NCI-H524 treated with DMSO at 0.1 percent for 48 hours (cell line): ENCODE measurements around the gene HJURP.

Experiments used
- DNase-seq: peaks from one replicate; lab custom pipeline; 2025; lab: John Stamatoyannopoulos, UW

The HJURP gene

GRCh38 chr2:233847248-233847898 lies 7.0 kb downstream of the HJURP start:
- DNase-seq, result no peak

DNA sequence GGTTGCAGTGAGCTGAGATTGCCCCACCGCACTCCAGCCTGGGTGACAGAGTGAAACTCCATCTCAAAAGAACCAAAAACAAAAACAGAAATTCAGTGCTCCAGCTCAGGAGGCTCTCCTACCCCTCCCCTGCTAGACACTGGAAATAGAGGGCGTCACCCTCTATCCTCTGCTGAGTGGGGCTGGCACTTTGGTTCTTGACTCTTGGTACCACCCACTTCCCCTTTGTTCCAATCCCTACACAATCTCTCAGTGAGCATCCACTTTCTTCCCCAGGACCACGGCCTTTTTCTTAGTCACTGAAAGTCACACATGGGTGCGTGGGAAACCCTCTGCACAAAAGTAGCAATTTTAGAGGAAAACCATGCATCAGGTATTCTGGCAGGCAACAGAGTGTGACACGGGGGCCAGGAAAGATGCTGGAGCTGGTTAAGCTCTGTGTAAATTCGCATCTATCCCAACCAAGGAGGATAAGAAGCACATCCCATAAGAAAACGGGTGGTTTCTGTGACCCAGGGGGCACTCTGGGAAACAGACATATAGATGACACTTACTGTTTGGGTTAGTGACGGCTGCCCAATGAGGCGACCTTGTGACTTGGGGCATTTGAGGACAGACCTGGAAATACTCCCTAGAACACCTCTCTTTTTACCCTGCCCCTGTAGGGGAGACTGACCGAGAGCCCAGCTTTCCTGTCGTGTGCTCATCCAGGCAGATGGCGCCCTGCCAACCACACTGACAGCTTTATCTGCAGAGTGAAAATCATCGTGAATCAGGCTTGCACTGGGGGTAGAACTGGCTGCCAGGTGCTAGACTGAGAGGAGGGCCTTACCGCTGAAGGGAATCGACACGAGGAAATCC lies 7.7 kb downstream of the HJURP start:
- DNase-seq, result no peak

DNA sequence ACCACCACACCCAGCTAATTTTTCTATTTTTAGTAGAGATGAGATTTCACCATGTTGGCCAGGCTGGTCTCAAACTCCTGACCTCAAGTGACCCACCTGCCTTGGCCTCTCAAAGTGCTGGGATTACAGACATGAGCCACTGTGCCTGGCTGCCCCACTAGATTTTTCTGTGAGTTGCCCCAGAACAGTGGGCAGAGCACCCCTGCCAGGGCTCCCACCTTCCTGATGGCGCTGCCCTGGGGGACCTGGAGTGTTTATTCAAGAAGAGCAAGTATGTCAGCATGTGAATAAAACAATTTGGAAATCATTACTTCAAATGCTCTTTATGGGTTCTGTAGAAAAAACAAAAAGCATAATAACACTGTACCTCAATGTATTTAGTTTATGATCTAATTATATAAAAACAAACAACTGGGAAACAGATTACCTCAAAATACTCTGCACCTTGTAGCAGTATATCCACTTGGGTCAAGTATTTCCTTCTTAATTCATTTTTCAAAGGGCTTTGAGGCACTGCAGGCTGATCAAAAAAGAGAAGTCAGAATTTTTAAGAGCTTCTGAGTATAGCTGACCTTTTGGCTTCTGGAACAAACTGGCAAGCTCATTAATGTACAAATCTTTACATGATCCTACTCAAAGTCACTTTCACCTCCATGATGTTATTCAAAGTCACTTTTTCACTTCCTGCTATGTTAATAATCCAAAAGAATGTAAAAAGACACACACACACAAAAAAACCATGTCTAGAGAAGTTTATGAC lies 8.9 kb downstream of the HJURP start:
- no peak for DNase-seq

DNA sequence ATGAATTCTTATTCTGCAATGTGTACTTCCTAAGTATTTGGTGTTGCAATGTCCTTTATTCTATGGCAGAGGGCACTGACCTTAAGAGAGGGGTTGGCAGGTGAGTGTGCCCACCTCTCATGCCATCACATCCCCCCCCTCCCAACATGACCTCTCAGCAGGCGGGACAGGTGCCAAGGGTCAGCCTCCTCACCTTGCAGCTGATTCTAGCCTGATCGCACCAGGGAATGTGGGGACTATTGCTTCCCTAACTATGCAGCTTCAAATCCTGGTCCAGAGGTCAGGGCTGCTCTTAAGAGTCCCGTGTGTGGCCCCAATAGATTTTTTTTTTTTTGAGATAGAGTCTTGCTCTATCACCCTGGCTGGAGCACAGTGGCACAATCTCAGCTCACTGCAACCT lies 9.5 kb downstream of the HJURP start:
- no peak for DNase-seq

DNA sequence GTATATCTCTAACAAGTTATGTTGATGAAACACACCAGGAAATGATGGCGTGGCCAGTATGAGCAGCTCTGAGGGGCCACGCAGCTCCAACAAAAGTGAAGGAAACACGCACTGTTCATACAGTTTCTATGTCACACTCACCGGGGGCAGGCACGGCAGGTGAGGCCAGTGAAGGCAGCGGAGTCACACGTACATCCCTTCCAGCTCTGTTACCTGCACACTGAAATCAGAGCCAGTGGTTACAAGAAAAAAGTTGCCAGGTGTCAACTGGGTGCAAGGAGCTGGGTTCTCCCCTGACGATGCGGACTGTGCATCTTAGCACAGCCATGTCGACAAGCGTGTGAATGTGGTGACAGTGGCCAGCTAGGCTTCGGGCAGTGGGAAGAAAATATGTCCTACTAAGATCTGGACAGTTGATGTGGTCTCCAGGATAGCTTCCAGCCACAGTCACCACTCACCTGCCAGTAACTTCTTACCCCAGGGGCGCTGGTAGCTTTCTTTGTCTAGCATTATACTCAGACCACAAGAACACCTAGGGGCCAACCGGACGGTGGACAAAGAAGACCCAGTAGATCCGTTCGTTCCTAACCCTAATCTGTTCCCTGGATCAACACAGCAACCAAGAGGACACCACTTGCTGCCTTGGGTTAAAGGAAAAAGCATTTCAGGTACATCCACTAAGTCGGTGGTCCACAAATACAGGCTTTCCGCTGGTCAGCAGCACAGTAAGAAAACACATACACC lies 10.1 kb downstream of the HJURP start:
- DNase-seq, result no peak

DNA sequence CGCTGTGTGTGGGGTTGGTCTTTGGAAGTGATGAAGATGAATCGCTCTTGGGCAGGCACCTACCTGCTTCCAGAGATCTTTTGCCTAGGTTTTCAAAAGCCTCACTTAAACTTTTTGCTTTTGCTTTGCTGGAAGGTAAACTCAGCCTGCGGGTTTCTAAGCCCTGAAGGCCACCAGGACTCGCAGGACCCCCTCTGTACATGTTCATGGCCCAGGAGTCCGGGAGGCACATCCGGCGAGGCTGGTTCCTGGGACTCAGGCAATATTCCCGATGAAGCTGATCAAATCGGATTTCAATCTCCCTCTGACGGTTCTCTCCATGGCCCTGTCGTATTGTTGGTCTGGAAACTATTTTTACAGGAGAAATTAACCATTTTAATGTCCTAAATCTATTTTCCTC lies 13.2 kb downstream of the HJURP start:
- DNase-seq, result no peak

- no peak for DNase-seq
These were observed 13.8 kb downstream of the HJURP start for GRCh38 chr2:233840520-233840919.

DNA sequence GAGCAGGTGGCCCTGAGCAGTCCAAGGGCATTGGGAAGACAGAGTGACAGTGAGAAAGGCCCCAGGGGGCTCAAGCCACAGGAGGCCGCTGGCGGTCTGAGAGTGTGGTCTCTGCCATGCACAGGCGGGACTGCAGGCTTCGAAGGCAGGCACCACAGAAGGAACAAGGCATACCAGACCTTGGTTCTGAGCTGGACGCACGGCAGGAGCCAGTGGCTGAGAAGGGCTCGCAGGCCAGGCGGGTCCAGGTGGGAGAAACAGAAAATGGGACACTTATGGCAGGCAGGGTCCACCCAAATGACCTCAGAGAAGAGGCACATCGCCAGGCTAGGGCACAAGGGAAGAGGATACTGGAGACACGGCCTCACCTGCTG lies 14.9 kb downstream of the HJURP start:
- no peak for DNase-seq

GRCh38 chr2:233838726-233839446 lies 15.4 kb downstream of the HJURP start:
- DNase-seq, result no peak

- no peak for DNase-seq
These were observed 16.1 kb downstream of the HJURP start for GRCh38 chr2:233838251-233838650.

DNA sequence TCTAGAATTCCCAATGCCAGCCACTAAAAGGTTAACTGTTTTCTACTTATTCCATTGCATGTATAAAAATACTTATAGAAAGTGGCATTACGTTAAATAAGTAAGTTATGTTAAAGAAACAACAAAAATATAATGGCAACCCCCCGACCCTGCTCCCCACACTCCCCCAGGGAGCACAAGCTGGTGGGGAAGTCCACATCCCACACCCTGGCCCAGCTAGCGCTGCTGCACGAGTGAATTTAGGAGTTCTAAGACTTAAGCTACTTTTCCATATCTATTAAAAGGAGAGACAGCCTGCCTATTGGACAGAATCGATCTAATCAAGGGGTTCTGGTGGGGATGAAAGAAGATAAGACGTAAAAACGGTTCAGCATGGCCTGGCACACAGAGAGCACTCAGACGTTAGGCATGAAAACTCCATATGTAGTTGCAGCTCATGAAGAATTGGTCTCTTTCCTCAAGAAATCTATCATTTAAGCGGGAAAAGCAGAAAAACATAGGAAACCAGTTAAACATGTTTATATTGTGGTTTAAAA lies 16.6 kb downstream of the HJURP start:
- DNase-seq, result no peak

DNA sequence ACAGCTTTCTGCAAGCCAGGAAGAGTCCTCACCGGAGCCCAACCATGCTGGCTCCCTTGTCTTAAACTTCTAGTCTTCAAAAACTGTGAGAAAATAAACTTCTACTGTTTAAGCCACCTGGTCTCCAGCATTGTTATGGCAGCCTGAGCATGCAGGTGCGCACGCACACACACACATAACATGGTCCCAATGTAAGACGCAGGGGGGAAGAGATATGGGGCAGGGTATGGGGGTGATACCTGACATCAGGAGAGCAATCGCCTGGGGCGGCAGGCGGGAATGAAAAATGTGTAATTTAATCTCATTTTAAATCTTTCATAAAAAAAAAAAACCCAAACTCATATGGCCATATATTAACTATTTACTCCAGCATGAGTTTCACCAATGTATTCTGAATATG lies 18.0 kb downstream of the HJURP start:
- DNase-seq, result no peak

- DNase-seq, result no peak
These were observed 18.8 kb downstream of the HJURP start for GRCh38 chr2:233835230-233836186.

DNA sequence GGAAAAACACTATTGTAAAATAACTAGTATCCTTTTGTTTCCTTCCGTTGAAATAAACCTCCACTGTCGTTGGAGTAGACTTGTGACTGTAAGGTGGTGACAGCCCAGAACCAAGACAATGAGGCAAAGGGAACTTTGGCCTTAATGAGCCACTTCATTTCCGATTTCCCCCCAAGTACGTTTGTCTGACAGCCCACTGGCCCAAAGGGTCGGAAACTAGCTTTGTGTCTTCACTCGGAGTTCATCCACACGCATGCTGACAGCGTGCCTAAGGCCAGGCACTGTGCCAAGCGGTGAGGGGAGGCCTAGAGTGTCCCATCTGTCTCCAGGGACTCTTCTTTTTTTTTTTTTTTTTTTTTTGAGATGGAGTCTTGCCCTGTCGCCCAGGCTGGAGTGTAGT lies 21.0 kb downstream of the HJURP start:
- no peak for DNase-seq

DNA sequence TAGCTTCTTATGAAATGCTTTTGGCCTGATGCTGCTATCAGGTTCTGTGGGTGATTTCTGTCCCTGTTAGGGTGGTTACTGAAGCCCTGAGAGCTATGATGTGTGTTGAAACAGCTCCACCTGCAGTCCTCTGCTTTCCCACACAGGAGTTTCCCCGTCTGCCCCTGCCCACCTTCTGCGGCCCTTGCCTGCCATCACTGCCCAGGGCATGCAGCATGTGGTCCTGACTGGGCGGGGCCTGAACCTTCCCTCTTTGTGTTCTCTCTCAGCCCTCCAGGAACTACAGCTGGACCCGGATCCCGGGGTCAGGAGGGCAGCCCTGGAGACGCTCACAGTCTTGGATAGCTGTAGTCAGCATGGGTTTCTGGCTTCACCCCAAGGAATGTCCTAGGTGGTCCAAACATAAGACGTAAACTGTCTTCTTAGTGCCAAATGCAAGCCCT lies 21.4 kb downstream of the HJURP start:
- DNase-seq, result peak; percentile 15

GRCh38 chr2:233832414-233832813 lies 21.9 kb downstream of the HJURP start:
- no peak for DNase-seq

DNA sequence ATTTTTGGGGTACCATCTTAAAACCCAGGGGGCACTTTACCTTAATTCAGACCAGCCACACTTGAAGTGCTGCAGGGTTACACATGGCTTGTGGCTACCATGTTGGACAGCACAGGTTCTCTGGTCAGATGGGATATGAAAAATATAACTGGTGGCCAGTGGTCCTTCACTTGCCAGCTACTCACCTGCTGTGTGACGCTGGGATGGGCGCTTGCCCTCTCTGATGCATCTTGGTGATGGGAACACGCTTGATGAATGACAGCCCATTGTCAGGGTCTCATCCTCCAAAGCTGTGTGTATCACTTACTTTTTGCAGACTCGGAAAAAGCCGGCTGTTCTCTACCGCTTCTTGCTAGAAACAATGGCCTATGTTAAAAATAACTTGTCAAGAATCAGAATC lies 22.5 kb downstream of the HJURP start:
- no peak for DNase-seq

GRCh38 chr2:233831011-233831721 lies 23.2 kb downstream of the HJURP start:
- DNase-seq, result no peak

DNA sequence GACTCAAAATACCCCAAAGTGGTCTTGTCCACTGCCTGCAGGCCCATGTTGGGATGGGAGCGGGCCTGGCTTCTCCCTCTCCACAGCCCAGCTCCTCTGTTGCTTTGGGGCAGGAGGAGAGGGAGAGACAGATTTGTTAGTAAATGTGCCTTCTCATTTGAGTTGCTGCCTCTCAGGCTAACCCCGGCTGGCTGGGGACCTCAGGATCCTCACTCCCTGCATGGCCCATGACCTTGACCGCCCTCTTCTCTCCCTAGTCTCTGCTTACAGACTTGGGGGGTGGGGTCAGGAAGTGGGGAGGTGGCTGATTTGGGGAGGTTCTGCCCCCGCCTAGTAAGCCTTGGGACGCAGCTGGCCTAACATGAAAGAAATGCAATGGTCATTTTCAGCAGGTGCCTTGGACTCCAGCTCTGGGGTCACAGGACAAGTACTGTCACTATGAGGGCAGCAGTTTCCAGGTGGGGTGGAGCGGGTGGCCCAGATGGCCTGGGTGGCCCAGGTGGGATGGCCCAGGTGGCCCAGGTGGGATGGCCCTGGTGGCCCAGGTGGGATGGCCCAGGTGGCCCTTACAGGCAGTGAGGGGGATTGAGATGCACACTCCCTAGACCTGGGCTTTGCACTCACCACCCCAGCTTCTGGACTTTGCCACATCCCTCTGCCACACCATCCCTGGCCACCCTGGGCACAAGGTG lies 24.1 kb downstream of the HJURP start:
- DNase-seq, result no peak
